Natural killer cell (primary cell): ENCODE results near the gene THSD7B. TPM values are rescaled to one million over a fixed set of nuclear protein-coding genes. Genes with fewer than 3 reads are reported as not detected.

Experiments used
- ATAC-seq, 3 donors: fragments of 150-1000 bp in 2 of 3; fragments of 200-7000 bp in 1 of 3; cut with Tn5 transposase; 1 replicate in 1 of 3; 2 replicates in 2 of 3; pipeline ENCODE4 v1.10.0; 2021; ENCODE audit warnings: mild to moderate bottlenecking in 2 of 3, moderate library complexity in 2 of 3
- DNase-seq, 2 donors: peaks; one replicate each; pipeline versions ENCODE4 v3.0.0 to v3.0.0-alpha.2; 2013 to 2021; ENCODE audit warnings: mixed read lengths in 1 of 2
- H3K27ac ChIP-seq: one replicate; pipeline ENCODE4 v1.5.1; 2013; ENCODE audit warnings: mild to moderate bottlenecking, low read length
- H3K27me3 ChIP-seq: one replicate; pipeline ENCODE4 v1.6.1; 2013; ENCODE audit warnings: low read length; ENCODE audit not compliant: control insufficient read depth, insufficient read depth
- H3K36me3 ChIP-seq: one replicate; pipeline ENCODE4 v1.6.1; 2013; ENCODE audit warnings: low read length; ENCODE audit not compliant: control insufficient read depth, insufficient read depth
- H3K4me1 ChIP-seq: one replicate; pipeline ENCODE4 v1.6.1; 2013; ENCODE audit warnings: low read length; ENCODE audit not compliant: control insufficient read depth, insufficient read depth
- H3K4me3 ChIP-seq: one replicate; pipeline ENCODE4 v1.5.1; 2013; ENCODE audit warnings: low read length
- H3K9me3 ChIP-seq: one replicate; pipeline ENCODE4 v1.6.1; 2013; ENCODE audit warnings: low read length; ENCODE audit not compliant: control insufficient read depth, insufficient read depth
- H3K27ac Mint-ChIP-seq, 2 donors: one replicate each; pipeline ENCODE4 v1.8.0; 2022; ENCODE audit warnings: mild to moderate bottlenecking in 2 of 2, mixed read lengths in 2 of 2, moderate library complexity in 1 of 2
- H3K27me3 Mint-ChIP-seq, 2 donors: one replicate each; pipeline ENCODE4 v1.8.0; 2022; ENCODE audit warnings: low read depth in 2 of 2, mixed read lengths in 2 of 2
- H3K36me3 Mint-ChIP-seq: one replicate; pipeline ENCODE4 v1.8.0; 2022; ENCODE audit warnings: mixed read lengths
- H3K4me1 Mint-ChIP-seq, 2 donors: one replicate each; pipeline ENCODE4 v1.8.0; 2022; ENCODE audit warnings: mixed read lengths in 2 of 2
- H3K4me3 Mint-ChIP-seq: one replicate; pipeline ENCODE4 v1.8.0; 2022; ENCODE audit warnings: mild to moderate bottlenecking, moderate library complexity, mixed read lengths
- H3K9me3 Mint-ChIP-seq, 2 donors: one replicate each; pipeline ENCODE4 v1.8.0; 2022; ENCODE audit warnings: mixed read lengths in 2 of 2
- CTCF ChIP-seq: fragments of 200-600 bp; IDR thresholded peaks from one replicate; pipeline ENCODE4 v1.8.0; 2022; ENCODE audit warnings: antibody characterized with exemption
- WGBS: methylation state at CpG from one replicate; pipeline ENCODE4 v1.1.7; 2013; ENCODE audit warnings: missing lambda C conversion rate; ENCODE audit not compliant: insufficient coverage; 5-methylcytosine and 5-hydroxymethylcytosine counted together
- intact Hi-C: fragments of 100-400 bp; cut with micrococcal nuclease; formaldehyde crosslinking; loops from one replicate; pipeline ENCODE4 v1.14.2; 2022
- total RNA-seq, 4 donors: library from RNA; stranded (reverse); fragments of 120-200 nt in 1 of 4; gene quantifications; one replicate each; pipeline versions ENCODE4 v1.2.3 to v1.2.4, GENCODE V29; 2013 to 2022

THSD7B gene
- total RNA-seq, 3 donors from 2014 or later (not counting 1 experiment from before 2014, with no cell fraction given) = not detected

- 85% methylated on average over 3 of the region's 3 CpGs for WGBS
- no peak for ATAC-seq
Measured at GRCh38 chr2:137193401-137193800, 428.1 kb downstream of the THSD7B start.

DNA sequence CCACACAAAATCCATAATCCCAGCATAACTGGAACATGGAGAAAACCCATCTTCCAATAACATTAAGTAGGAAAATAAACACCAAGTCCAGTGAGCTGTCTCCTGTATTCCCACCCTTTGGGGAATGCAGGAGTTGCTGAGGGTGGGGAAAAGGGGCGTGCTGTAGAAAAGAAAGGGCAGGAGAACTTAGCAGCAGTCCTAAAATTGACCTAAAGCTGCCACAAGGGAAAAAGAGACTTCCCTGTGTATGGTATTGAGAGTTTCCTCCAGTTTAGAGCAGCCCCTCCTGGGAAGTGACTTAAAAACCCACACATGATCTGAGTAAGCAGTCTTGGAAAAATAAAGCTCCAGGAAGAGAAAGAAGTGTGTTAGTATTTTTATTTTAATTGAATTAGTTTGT, 428.8 kb downstream of the THSD7B start:
- Mint-ChIP-seq H3K9me3 (peaks cover 2 to 5% of the 10 kb centered on the region in 2 donors), H3K27ac (no peak overlapping the region), H3K4me1 (no peaks in the 10 kb centered on the region), H3K4me3 (no peak overlapping the region), H3K27me3 (no peaks in the 10 kb centered on the region), H3K36me3 (peaks cover 5% of the 10 kb centered on the region)
- ATAC-seq (no peak), DNase-seq (no peak)
- TF ChIP-seq CTCF = no peak
- Histone ChIP-seq H3K9me3 (no peaks in the 10 kb centered on the region), H3K36me3 (no peaks in the 10 kb centered on the region), H3K27ac (no peak overlapping the region), H3K27me3 (no peaks in the 10 kb centered on the region), H3K4me3 (no peak overlapping the region), H3K4me1 (no peaks in the 10 kb centered on the region)
- intact Hi-C loops = no loop called here
- WGBS = 0% methylated on average over 1 of the region's 1 CpG

More at GRCh38 chr2:137193401-137193800, 428.1 kb downstream of the THSD7B start:
- Mint-ChIP-seq H3K9me3 (peaks cover 2 to 7% of the 10 kb centered on the region in 2 donors), H3K27ac (no peak overlapping the region), H3K4me3 (no peak overlapping the region), H3K4me1 (no peaks in the 10 kb centered on the region), H3K27me3 (no peaks in the 10 kb centered on the region), H3K36me3 (peaks cover 5% of the 10 kb centered on the region)
- no peak for DNase-seq
- no peak for TF ChIP-seq CTCF
- Histone ChIP-seq H3K9me3 (no peaks in the 10 kb centered on the region), H3K4me1 (no peaks in the 10 kb centered on the region), H3K27ac (no peak overlapping the region), H3K36me3 (no peaks in the 10 kb centered on the region), H3K4me3 (no peak overlapping the region), H3K27me3 (no peaks in the 10 kb centered on the region)
- intact Hi-C loops = no loop called here

GRCh38 chr2:137199751-137200150, 434.4 kb downstream of the THSD7B start:
- Mint-ChIP-seq H3K27ac (no peak overlapping the region), H3K36me3 (no peaks in the 10 kb centered on the region), H3K9me3 (peaks cover 0 to 8% of the 10 kb centered on the region in 2 donors), H3K4me3 (no peak overlapping the region), H3K27me3 (no peaks in the 10 kb centered on the region), H3K4me1 (no peaks in the 10 kb centered on the region)
- no peaks in the 10 kb centered on the region for H3K27me3 ChIP-seq
- no peaks in the 10 kb centered on the region for H3K36me3 ChIP-seq
- DNase-seq (no peak), ATAC-seq (no peak)
- no peak overlapping the region for H3K27ac ChIP-seq
- WGBS = no CpG with 5 or more reads among the region's 1 CpG
- intact Hi-C loops = no loop called here
- no peaks in the 10 kb centered on the region for H3K9me3 ChIP-seq
- no peak for TF ChIP-seq CTCF
- H3K4me1 ChIP-seq = no peaks in the 10 kb centered on the region
- no peak overlapping the region for H3K4me3 ChIP-seq

DNA sequence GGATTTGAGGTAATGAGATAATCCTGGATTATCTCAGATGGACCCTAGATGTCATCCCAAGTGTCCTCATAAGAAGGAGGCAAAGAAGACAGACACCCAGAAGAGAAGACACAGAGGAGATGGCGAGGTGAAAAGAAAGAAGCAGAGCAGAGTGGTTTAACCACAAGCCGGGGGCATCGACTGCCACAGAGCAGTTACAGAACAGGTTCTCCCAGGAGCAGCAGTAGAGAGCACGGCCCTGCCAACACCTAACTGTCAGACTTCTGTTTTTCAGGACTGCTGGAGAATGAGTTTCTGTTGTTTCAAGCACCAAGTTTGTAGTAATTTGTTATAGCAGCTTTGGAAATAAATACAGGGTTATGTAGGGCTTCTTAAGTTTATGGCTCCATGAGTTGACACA, 437.0 kb downstream of the THSD7B start:
- Histone ChIP-seq H3K27ac (no peak overlapping the region), H3K4me3 (no peak overlapping the region), H3K9me3 (no peaks in the 10 kb centered on the region), H3K36me3 (no peaks in the 10 kb centered on the region), H3K4me1 (no peaks in the 10 kb centered on the region), H3K27me3 (no peaks in the 10 kb centered on the region)
- no peaks in the 10 kb centered on the region for H3K36me3 Mint-ChIP-seq
- intact Hi-C loops = no loop called here
- peaks cover 6 to 11% of the 10 kb centered on the region in 2 donors for H3K9me3 Mint-ChIP-seq
- H3K4me3 Mint-ChIP-seq = no peak overlapping the region
- no peak for ATAC-seq
- 56% methylated on average over 4 of the region's 4 CpGs for WGBS
- no peaks in the 10 kb centered on the region for H3K4me1 Mint-ChIP-seq
- no peak for TF ChIP-seq CTCF
- H3K27me3 Mint-ChIP-seq = no peaks in the 10 kb centered on the region
- DNase-seq = no peak
- no peak overlapping the region for H3K27ac Mint-ChIP-seq
